Right lobe of liver (tissue), 6 donors: ENCODE data around the gene SMCO3. TPM values are rescaled to one million over a fixed set of nuclear protein-coding genes. Genes with fewer than 3 reads are reported as not detected.

Experiments used
- ATAC-seq, 4 donors: fragments of 200-7000 bp; cut with Tn5 transposase; one replicate each; pipeline ENCODE4 v1.9.1; 2020; ENCODE audit warnings: mild to moderate bottlenecking in 4 of 4, moderate library complexity in 4 of 4
- DNase-seq, 3 donors: peaks; one replicate each; pipeline ENCODE4 v3.0.0-alpha.2; 2020
- H3K27ac ChIP-seq, 3 donors: fragments of 200-600 bp; one replicate each; pipeline ENCODE4 v1.8.0; 2022
- H3K27me3 ChIP-seq, 2 donors: fragments of 200-600 bp; one replicate each; pipeline ENCODE4 v1.8.0; 2022
- H3K36me3 ChIP-seq, 4 donors: fragments of 200-600 bp; sonication (generic) in 1 of 4; one replicate each; pipeline versions ENCODE4 v1.5.1 to v1.8.0; 2017 to 2022; ENCODE audit warnings: control low read depth in 1 of 4
- H3K4me1 ChIP-seq, 4 donors: fragments of 200-600 bp; sonication (generic) in 1 of 4; one replicate each; pipeline versions ENCODE4 v1.5.1 to v1.8.0; 2017 to 2022; ENCODE audit warnings: control low read depth in 1 of 4
- H3K4me3 ChIP-seq, 3 donors: fragments of 200-600 bp; one replicate each; pipeline ENCODE4 v1.8.0; 2022
- H3K9me3 ChIP-seq, 4 donors: fragments of 200-600 bp; sonication (generic) in 1 of 4; one replicate each; pipeline versions ENCODE4 v1.5.1 to v1.8.0; 2017 to 2022; ENCODE audit warnings: control low read depth in 1 of 4
- POLR2A ChIP-seq: fragments of 450-650 bp; IDR thresholded peaks from one replicate; pipeline ENCODE4 v1.6.1; 2017; ENCODE audit warnings: antibody characterized with exemption, mild to moderate bottlenecking
- WGBS: methylation state at CpG from one replicate; pipeline ENCODE4 v1.1.6; 2018; ENCODE audit warnings: low coverage, low lambda C conversion rate; ENCODE audit not compliant: insufficient coverage; ENCODE audit errors: missing lambda C conversion rate; 5-methylcytosine and 5-hydroxymethylcytosine counted together
- intact Hi-C, 2 donors: fragments of 100-400 bp; cut with DNase I; formaldehyde crosslinking; loops; one replicate each; pipeline versions ENCODE4 v1.11.2 to v1.14.1; 2022
- total RNA-seq, 6 experiments: library from RNA; depleted of rRNA in 2 of 6; stranded (reverse); fragments of >200 nt in 2 of 6; fragmentation: NEBNext Ultra II Directional in 3 of 6; extraction: Animal tissue kit (Norgen Biotek cat#: 25700) in 3 of 6; gene quantifications; one replicate each; pipeline versions ENCODE4 v1.1.0 to v1.2.4, GENCODE V29; 2016 to 2023
- TF ChIP-seq, protein P1 (sequence below), 4 donors: fragments of 200-600 bp in 3 of 4; fragments of 450-650 bp in 1 of 4; IDR thresholded peaks; one replicate each; pipeline versions ENCODE4 v1.5.1 to v1.8.0; 2016 to 2022; ENCODE audit warnings: antibody characterized with exemption in 4 of 4, mild to moderate bottlenecking in 2 of 4
- donor health status: DM: no; HTN: yes; CAD: no.
- donor health status: DM: no; HTN: no; CAD: no.
- donor health status: DM: no; HTN: no; CAD: no.
- donor health status: DM: no; HTN: yes; CAD: no.
- donor health status: DM: no; HTN: yes; CAD: no.

The SMCO3 gene
- total RNA-seq, 6 experiments from 2014 or later, result 0.24 to 0.68 (median 0.40) TPM; not detected in 1

DNA sequence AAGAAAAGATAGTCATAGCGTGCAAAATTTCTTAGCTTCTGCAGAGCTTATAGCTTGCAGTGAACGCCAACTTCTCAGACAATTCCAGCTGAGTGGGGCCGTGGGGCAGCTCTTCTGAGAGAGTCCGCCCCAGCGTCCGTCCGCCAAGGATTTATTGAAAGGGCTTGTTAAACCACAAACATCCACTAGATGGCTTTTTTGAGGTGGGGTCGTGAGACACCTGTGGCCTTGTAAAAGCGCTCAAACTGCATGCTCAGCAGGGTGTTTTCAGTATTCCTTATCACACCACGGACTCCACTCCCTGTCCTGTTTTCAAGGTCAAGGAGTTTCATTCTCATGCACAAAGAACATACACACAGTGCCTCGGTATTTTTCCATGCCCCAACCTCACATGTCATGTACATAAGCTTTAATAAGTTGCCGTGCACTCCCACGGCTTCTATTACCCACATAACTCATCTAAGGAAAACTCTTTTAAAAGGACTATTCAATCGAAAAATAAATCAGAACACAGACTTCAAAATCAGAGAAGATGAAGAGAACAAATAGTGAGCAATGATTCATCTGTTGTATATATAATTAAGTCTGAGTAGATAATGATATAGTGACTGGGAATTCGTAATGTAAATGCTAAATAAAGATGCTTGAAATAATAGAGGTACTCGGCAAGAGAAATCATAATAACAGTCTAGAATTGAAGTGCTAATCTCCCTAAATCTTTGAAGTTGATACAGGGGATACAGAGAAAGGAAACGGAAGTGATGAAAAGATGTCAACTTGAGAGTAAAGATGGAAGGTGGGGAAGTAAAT, 57.4 kb downstream of the SMCO3 start:
- peak in 1 of 4 donors; percentile 39 for ATAC-seq
- Histone ChIP-seq H3K27ac (no peak overlapping the region), H3K27me3 (no peaks in the 10 kb centered on the region), H3K4me3 (no peak overlapping the region), H3K4me1 (no peaks in the 10 kb centered on the region), H3K9me3 (no peaks in the 10 kb centered on the region), H3K36me3 (no peaks in the 10 kb centered on the region)
- WGBS, result 60% methylated on average over 12 of the region's 17 CpGs
- DNase-seq, result no peak
- TF ChIP-seq, protein P1, sequence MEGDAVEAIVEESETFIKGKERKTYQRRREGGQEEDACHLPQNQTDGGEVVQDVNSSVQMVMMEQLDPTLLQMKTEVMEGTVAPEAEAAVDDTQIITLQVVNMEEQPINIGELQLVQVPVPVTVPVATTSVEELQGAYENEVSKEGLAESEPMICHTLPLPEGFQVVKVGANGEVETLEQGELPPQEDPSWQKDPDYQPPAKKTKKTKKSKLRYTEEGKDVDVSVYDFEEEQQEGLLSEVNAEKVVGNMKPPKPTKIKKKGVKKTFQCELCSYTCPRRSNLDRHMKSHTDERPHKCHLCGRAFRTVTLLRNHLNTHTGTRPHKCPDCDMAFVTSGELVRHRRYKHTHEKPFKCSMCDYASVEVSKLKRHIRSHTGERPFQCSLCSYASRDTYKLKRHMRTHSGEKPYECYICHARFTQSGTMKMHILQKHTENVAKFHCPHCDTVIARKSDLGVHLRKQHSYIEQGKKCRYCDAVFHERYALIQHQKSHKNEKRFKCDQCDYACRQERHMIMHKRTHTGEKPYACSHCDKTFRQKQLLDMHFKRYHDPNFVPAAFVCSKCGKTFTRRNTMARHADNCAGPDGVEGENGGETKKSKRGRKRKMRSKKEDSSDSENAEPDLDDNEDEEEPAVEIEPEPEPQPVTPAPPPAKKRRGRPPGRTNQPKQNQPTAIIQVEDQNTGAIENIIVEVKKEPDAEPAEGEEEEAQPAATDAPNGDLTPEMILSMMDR (IDR thresholded peaks at IDR 0.05), result peak in 3 of 4 donors; percentile 11 to 36 (median 26)
- no peak for TF ChIP-seq POLR2A
- intact Hi-C loops, result no loop called here

Other genes starting within 250 kb of the SMCO3 start
- gene PLBD1, start 246.3 kb downstream of the SMCO3 start, total RNA-seq, result 1 to 10 TPM; 1.7 to 7.2 (median 3.5) TPM
- under 1 TPM in 1 of 6 experiments, not detected in 5; 0.10 TPM for gene GUCY2C, start 117.6 kb downstream of the SMCO3 start, total RNA-seq
- 10 to 100 TPM in 4 of 6 experiments, 1 to 10 TPM in 2; 8.6 to 24.9 (median 16.9) TPM for gene WBP11, start 10.7 kb downstream of the SMCO3 start, total RNA-seq
- under 1 TPM; 0.37 to 0.91 (median 0.74) TPM for gene C12orf60, start 10.5 kb downstream of the SMCO3 start, total RNA-seq
- gene ART4, start 29.3 kb upstream of the SMCO3 start, total RNA-seq, result 10 to 100 TPM; 19.6 to 43.5 (median 25.1) TPM
- gene MGP, start 71.7 kb upstream of the SMCO3 start, total RNA-seq, result 10 to 100 TPM in 2 of 6 experiments, 1 to 10 TPM in 4; 4.7 to 15.1 (median 7.1) TPM
- gene ERP27, start 124.4 kb upstream of the SMCO3 start, total RNA-seq, result 1 to 10 TPM in 1 of 6 experiments, under 1 TPM in 3, not detected in 2; 0.26 to 1.0 (median 0.39) TPM
- 10 to 100 TPM; 17.2 to 58.1 (median 31.9) TPM for gene ARHGDIB, start 147.4 kb upstream of the SMCO3 start, total RNA-seq
- not detected for gene PDE6H, start 158.9 kb upstream of the SMCO3 start, total RNA-seq